Upper lobe of left lung (tissue), 4 donors: Measurements from ENCODE around the gene MANF.

Experiments used
- CTCF ChIP-seq, 6 experiments: fragments of 450-650 bp in 4 of 6; fragments of 200-600 bp in 2 of 6; sonication (generic) in 2 of 6; IDR thresholded peaks; one replicate each; pipeline ENCODE4 v1.5.1; 2016 to 2019; ENCODE audit warnings: antibody characterized with exemption in 6 of 6
- EP300 ChIP-seq, 4 donors: sonication (generic); formaldehyde crosslinking; IDR thresholded peaks; one replicate each; pipeline ENCODE4 v1.5.1; 2017; ENCODE audit warnings: antibody characterized with exemption in 4 of 4, control low read depth in 2 of 4
- POLR2A ChIP-seq, 4 donors: fragments of 450-650 bp; IDR thresholded peaks; one replicate each; pipeline ENCODE4 v1.5.1; 2016 to 2017; ENCODE audit warnings: antibody characterized with exemption in 4 of 4, mild to moderate bottlenecking in 2 of 4

DNA sequence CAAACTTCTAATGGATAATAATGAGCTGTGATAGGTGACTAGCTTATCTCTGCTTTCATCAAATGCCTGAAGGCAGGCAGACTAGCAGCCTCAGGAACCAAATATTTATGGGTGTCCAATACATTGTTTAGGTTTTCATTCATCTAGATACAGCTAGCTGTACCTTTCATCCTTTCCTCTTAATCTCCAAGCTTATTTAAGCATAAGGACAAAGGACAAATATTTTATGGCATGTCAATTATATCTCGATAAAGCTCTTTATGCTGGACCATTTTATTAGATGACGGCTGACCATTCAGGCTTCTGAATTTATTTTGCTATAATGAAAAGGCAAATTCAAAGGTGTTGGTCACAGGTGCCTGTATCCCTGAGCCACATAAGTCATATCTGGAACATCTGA lies 22.9 kb downstream of the MANF start:
- TF ChIP-seq POLR2A (IDR thresholded peaks at IDR 0.05), result no peak
- TF ChIP-seq CTCF (IDR thresholded peaks at IDR 0.05), result no peak
- TF ChIP-seq EP300 (IDR thresholded peaks at IDR 0.05), result no peak
